HCT116 (cell line): Measurements from ENCODE around the gene STUM. TPM values are rescaled to one million over a fixed set of nuclear protein-coding genes. Genes with fewer than 3 reads are reported as not detected.

Experiments used
- ATAC-seq: fragments of 200-7000 bp; cut with Tn5 transposase; 2 replicates; pipeline ENCODE4 v1.9.1; 2020; ENCODE audit warnings: mild to moderate bottlenecking, moderate library complexity
- BruUV-seq: library from RNA; stranded (reverse); fragments of 400-500 nt; replicated peaks from 2 replicates; lab custom pipeline; 2021; lab: Mats Ljungman, UMichigan
- CTCF ChIA-PET: fragments of 300-600 bp; sonication (Branson Sonifier 250); formaldehyde crosslinking; loops from one replicate; lab custom pipeline; 2021; ENCODE audit warnings: antibody characterized with exemption; lab: Charles Lee
- POLR2A ChIA-PET: fragments of 300-600, 350-600 bp; sonication (Branson Sonifier 250); formaldehyde crosslinking; loops from one replicate; lab custom pipeline; 2021; ENCODE audit warnings: antibody characterized with exemption; lab: Charles Lee
- RAD21 ChIA-PET, 2 experiments: fragments of 300-600 bp; sonication (Branson Sonifier 250); formaldehyde crosslinking; loops; one replicate each; lab custom pipeline; 2023; ENCODE audit warnings: low total read pairs in 2 of 2; ENCODE audit not compliant: uncharacterized antibody in 2 of 2, unreplicated experiment in 2 of 2, low non-redundant PET in 1 of 2; lab: Charles Lee
- DNase-seq: peaks from one replicate; pipeline ENCODE4 v3.0.0-alpha.2; 2010; ENCODE audit warnings: low read depth, low spot score
- H2AFZ ChIP-seq: fragments of 200-600 bp; shearing (Covaris generic), sonication (generic); 2 replicates; pipeline ENCODE4 v1.6.1; 2017; ENCODE audit warnings: low read depth, mixed run types, mixed read lengths, antibody characterized with exemption, low read length; ENCODE audit not compliant: poor library complexity, severe bottlenecking
- H3K27ac ChIP-seq: 2 replicates; pipeline ENCODE4 v1.5.1; 2012; ENCODE audit warnings: low read depth, low read length
- H3K27me3 ChIP-seq: fragments of 200-600 bp; sonication (generic); 2 replicates; pipeline ENCODE4 v1.6.1; 2016; ENCODE audit warnings: mixed run types, low read length, mixed read lengths; ENCODE audit not compliant: insufficient read depth
- H3K36me3 ChIP-seq, 2 experiments: fragments of 200-500 bp in 1 of 2; fragments of 200-600 bp in 1 of 2; sonication (Bioruptor generic) in 1 of 2; sonication (generic) in 1 of 2; 2 replicates each; pipeline versions ENCODE4 v1.5.1 to v1.6.1; 2014 to 2016; ENCODE audit warnings: low read length in 2 of 2, inconsistent platforms in 1 of 2, mixed read lengths in 1 of 2, mixed run types in 1 of 2; ENCODE audit not compliant: insufficient read depth in 2 of 2, control insufficient read depth in 1 of 2
- H3K4me1 ChIP-seq, 2 experiments: fragments of 200-600 bp in 1 of 2; sonication (generic) in 1 of 2; 2 replicates each; pipeline versions ENCODE4 v1.5.1 to v1.6.1; 2012 to 2017; ENCODE audit warnings: low read length in 2 of 2, inconsistent platforms in 1 of 2, mild to moderate bottlenecking in 1 of 2, mixed read lengths in 1 of 2, mixed run types in 1 of 2, moderate library complexity in 1 of 2; ENCODE audit not compliant: insufficient read depth in 2 of 2, control insufficient read depth in 1 of 2
- H3K4me2 ChIP-seq: fragments of 200-600 bp; sonication (generic); 2 replicates; pipeline ENCODE4 v1.6.1; 2017; ENCODE audit warnings: mixed run types, low read length, mixed read lengths
- H3K4me3 ChIP-seq, 2 experiments: fragments of 200-600 bp in 1 of 2; sonication (generic) in 1 of 2; replicated peaks in 1 of 2; 2 replicates each; pipeline ENCODE4 v1.5.1; 2011 to 2016; ENCODE audit warnings: low read length in 2 of 2, control low read depth in 1 of 2, low read depth in 1 of 2, mild to moderate bottlenecking in 1 of 2, mixed read lengths in 1 of 2, mixed run types in 1 of 2
- H3K79me2 ChIP-seq: fragments of 200-600 bp; sonication (generic); 2 replicates; pipeline ENCODE4 v1.6.1; 2017; ENCODE audit warnings: mild to moderate bottlenecking, mixed run types, low read length, moderate library complexity, mixed read lengths; ENCODE audit not compliant: insufficient read depth
- H3K9ac ChIP-seq: fragments of 200-600 bp; sonication (generic); 2 replicates; pipeline ENCODE4 v1.6.1; 2016; ENCODE audit warnings: low read length, mixed read lengths
- H3K9me2 ChIP-seq: fragments of 200-600 bp; sonication (generic), shearing (Covaris generic); 2 replicates; pipeline ENCODE4 v1.6.1; 2017; ENCODE audit warnings: mixed run types, mild to moderate bottlenecking, moderate library complexity; ENCODE audit not compliant: insufficient read depth
- H3K9me3 ChIP-seq, 2 experiments: fragments of 200-500 bp in 1 of 2; fragments of 200-600 bp in 1 of 2; sonication (Bioruptor generic) in 1 of 2; sonication (generic) in 1 of 2; 2 replicates each; pipeline ENCODE4 v1.6.1; 2014 to 2017; ENCODE audit warnings: low read length in 2 of 2, mixed read lengths in 2 of 2, inconsistent platforms in 1 of 2, low read depth in 1 of 2, mild to moderate bottlenecking in 1 of 2, mixed run types in 1 of 2, moderate library complexity in 1 of 2; ENCODE audit not compliant: control insufficient read depth in 1 of 2, insufficient read depth in 1 of 2
- H4K20me1 ChIP-seq: fragments of 200-600 bp; sonication (generic), shearing (Covaris generic); 2 replicates; pipeline ENCODE4 v1.6.1; 2017; ENCODE audit warnings: mixed run types, mild to moderate bottlenecking, moderate library complexity; ENCODE audit not compliant: insufficient read depth
- EGR1 ChIP-seq: IDR thresholded peaks from 2 replicates; pipeline ENCODE4 v1.6.1; 2012; ENCODE audit warnings: low read depth
- ELF1 ChIP-seq: IDR thresholded peaks from 2 replicates; pipeline ENCODE4 v1.6.1; 2012; ENCODE audit warnings: low read depth, borderline replicate concordance
- EZH2phosphoT487 ChIP-seq: fragments of 200-600 bp; IDR thresholded peaks from 2 replicates; pipeline ENCODE4 v1.6.1; 2018; ENCODE audit warnings: antibody characterized with exemption, borderline replicate concordance
- FOSL1 ChIP-seq: IDR thresholded peaks from 2 replicates; pipeline ENCODE4 v1.6.1; 2012; ENCODE audit warnings: low read depth
- JUND ChIP-seq: IDR thresholded peaks from 2 replicates; pipeline ENCODE4 v1.6.1; 2012
- SP1 ChIP-seq: IDR thresholded peaks from 2 replicates; pipeline ENCODE4 v1.6.1; 2012; ENCODE audit warnings: low read depth
- ZFX ChIP-seq: fragments of 450-650 bp; IDR thresholded peaks from 2 replicates; pipeline ENCODE4 v1.6.1; 2017
- intact Hi-C: fragments of 100-400 bp; cut with micrococcal nuclease; formaldehyde crosslinking; loops from 2 replicates; pipeline ENCODE4 v1.10.0; 2022
- total RNA-seq: library from RNA; stranded (reverse); gene quantifications from one replicate; pipeline ENCODE4 v1.2.1, GENCODE V29; 2021; ENCODE audit not compliant: unreplicated experiment
- TF ChIP-seq, protein P1 (sequence below): IDR thresholded peaks from 2 replicates; pipeline ENCODE4 v1.6.1; 2012
- TF ChIP-seq, protein P2 (sequence below): IDR thresholded peaks from 2 replicates; pipeline ENCODE4 v1.6.1; 2012; ENCODE audit warnings: low read depth

Gene STUM
- total RNA-seq, 1 experiment from 2014 or later = not detected

DNA sequence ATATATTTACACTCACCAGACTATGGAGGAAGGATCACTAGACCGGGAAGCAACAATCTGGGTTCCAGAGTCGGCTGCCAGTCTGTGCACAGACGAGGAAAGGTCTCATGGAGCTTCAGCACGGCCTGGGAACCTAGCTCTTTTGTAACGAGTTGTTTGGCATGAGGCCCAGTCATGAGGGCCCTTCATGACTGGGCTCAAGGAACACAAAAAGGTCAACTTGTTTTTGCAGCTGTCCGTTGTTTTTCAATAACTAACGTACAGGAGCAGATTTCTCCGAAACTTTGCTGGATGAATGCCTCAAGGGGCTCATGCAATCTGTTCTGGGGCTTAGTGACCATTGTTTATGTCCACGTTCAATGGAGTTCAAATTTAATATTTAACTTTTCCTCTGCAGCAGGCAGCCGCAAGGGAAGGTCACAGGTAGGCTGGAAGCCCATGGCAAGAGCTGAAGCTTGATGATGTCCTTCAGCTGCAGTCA, 5.9 kb upstream of the STUM start:
- intact Hi-C loops = no loop called here
- ChIA-PET POLR2A (interaction anchor here (0.6 to 0.9 kb wide), 2 partner anchors 16 to 479 kb away, joined by 3 read pairs; no protein-coding TSS in a partner anchor), CTCF (interaction anchor here (1.9 kb wide), 1 partner anchor 66 kb away, joined by 3 read pairs; no protein-coding TSS in a partner anchor), RAD21 (no interaction called here)
- no TSS peak for BruUV-seq
- Histone ChIP-seq H3K27ac (no peak overlapping the region), H3K36me3 (no peaks in the 10 kb centered on the region), H3K4me1 (peaks cover 0 to 5% of the 10 kb centered on the region in 2 experiments; a peak in 1 of 4 replicates), H3K4me3 (no peak overlapping the region), H3K4me2 (no peak overlapping the region), H3K79me2 (no peaks in the 10 kb centered on the region), H3K9ac (no peak overlapping the region), H3K9me2 (no peaks in the 10 kb centered on the region), H3K27me3 (no peaks in the 10 kb centered on the region), H2AFZ (no peak overlapping the region), H4K20me1 (no peaks in the 10 kb centered on the region), H3K9me3 (no peaks in the 10 kb centered on the region)
- TF ChIP-seq EZH2phosphoT487 (no peak), JUND (no peak), SP1 (no peak), FOSL1 (no peak), ZFX (no peak), EGR1 (no peak), ELF1 (no peak)
- TF ChIP-seq, protein P1, sequence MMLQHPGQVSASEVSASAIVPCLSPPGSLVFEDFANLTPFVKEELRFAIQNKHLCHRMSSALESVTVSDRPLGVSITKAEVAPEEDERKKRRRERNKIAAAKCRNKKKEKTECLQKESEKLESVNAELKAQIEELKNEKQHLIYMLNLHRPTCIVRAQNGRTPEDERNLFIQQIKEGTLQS = no peak
- TF ChIP-seq, protein P2, sequence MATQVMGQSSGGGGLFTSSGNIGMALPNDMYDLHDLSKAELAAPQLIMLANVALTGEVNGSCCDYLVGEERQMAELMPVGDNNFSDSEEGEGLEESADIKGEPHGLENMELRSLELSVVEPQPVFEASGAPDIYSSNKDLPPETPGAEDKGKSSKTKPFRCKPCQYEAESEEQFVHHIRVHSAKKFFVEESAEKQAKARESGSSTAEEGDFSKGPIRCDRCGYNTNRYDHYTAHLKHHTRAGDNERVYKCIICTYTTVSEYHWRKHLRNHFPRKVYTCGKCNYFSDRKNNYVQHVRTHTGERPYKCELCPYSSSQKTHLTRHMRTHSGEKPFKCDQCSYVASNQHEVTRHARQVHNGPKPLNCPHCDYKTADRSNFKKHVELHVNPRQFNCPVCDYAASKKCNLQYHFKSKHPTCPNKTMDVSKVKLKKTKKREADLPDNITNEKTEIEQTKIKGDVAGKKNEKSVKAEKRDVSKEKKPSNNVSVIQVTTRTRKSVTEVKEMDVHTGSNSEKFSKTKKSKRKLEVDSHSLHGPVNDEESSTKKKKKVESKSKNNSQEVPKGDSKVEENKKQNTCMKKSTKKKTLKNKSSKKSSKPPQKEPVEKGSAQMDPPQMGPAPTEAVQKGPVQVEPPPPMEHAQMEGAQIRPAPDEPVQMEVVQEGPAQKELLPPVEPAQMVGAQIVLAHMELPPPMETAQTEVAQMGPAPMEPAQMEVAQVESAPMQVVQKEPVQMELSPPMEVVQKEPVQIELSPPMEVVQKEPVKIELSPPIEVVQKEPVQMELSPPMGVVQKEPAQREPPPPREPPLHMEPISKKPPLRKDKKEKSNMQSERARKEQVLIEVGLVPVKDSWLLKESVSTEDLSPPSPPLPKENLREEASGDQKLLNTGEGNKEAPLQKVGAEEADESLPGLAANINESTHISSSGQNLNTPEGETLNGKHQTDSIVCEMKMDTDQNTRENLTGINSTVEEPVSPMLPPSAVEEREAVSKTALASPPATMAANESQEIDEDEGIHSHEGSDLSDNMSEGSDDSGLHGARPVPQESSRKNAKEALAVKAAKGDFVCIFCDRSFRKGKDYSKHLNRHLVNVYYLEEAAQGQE = no peak
- ATAC-seq = no peak
- no peak for DNase-seq
